CD4-positive, CD25-positive, alpha-beta regulatory T cell (primary cell): Measurements from ENCODE around the gene TMPRSS9. TPM values are rescaled to one million over a fixed set of nuclear protein-coding genes. Genes with fewer than 3 reads are reported as not detected.

Source experiments
- ATAC-seq, 2 donors: fragments of 150-1000 bp; cut with Tn5 transposase; one replicate each; pipeline ENCODE4 v1.10.0; 2021; ENCODE audit warnings: low read depth in 2 of 2, moderate number of reproducible peaks in 2 of 2, moderate library complexity in 1 of 2
- DNase-seq, 3 donors: peaks; one replicate each; pipeline versions ENCODE4 v3.0.0 to v3.0.0-alpha.2; 2012 to 2022; ENCODE audit warnings: mixed read lengths in 1 of 3
- H3K27ac ChIP-seq: one replicate; pipeline ENCODE4 v1.7.0; 2013; ENCODE audit warnings: mild to moderate bottlenecking, low read length; ENCODE audit not compliant: insufficient read depth, poor library complexity, severe bottlenecking
- H3K27me3 ChIP-seq: one replicate; pipeline ENCODE4 v1.7.0; 2013; ENCODE audit warnings: low read length; ENCODE audit not compliant: control insufficient read depth, insufficient read depth
- H3K36me3 ChIP-seq: one replicate; pipeline ENCODE4 v1.7.0; 2013; ENCODE audit warnings: mild to moderate bottlenecking, low read length, moderate library complexity; ENCODE audit not compliant: control insufficient read depth, insufficient read depth
- H3K4me1 ChIP-seq: 2 replicates; pipeline ENCODE4 v1.7.0; 2013; ENCODE audit warnings: mild to moderate bottlenecking, low read length; ENCODE audit not compliant: insufficient read depth, control insufficient read depth, poor library complexity, severe bottlenecking
- H3K4me3 ChIP-seq: one replicate; pipeline ENCODE4 v1.7.0; 2013; ENCODE audit warnings: low read depth, mild to moderate bottlenecking, low read length, moderate library complexity
- H3K9me3 ChIP-seq, 2 experiments: 1 replicate in 1 of 2; 2 replicates in 1 of 2; pipeline ENCODE4 v1.7.0; 2013; ENCODE audit warnings: low read length in 2 of 2, mild to moderate bottlenecking in 1 of 2, moderate library complexity in 1 of 2; ENCODE audit not compliant: control insufficient read depth in 2 of 2
- H3K27ac Mint-ChIP-seq, 3 donors: one replicate each; pipeline ENCODE4 v1.8.0; 2020 to 2022; ENCODE audit warnings: mild to moderate bottlenecking in 3 of 3, mixed read lengths in 3 of 3, moderate library complexity in 2 of 3
- H3K27me3 Mint-ChIP-seq: one replicate; pipeline ENCODE4 v1.8.0; 2022; ENCODE audit warnings: mild to moderate bottlenecking, mixed read lengths
- H3K36me3 Mint-ChIP-seq: one replicate; pipeline ENCODE4 v1.8.0; 2020; ENCODE audit warnings: mixed read lengths
- H3K4me1 Mint-ChIP-seq, 4 donors: one replicate each; pipeline ENCODE4 v1.8.0; 2020 to 2022; ENCODE audit warnings: mixed read lengths in 4 of 4, mild to moderate bottlenecking in 1 of 4
- H3K4me3 Mint-ChIP-seq, 4 donors: one replicate each; pipeline ENCODE4 v1.8.0; 2020 to 2022; ENCODE audit warnings: mild to moderate bottlenecking in 4 of 4, mixed read lengths in 4 of 4, moderate library complexity in 3 of 4
- H3K9me3 Mint-ChIP-seq, 7 donors: one replicate each; pipeline ENCODE4 v1.8.0; 2020 to 2022; ENCODE audit warnings: mixed read lengths in 7 of 7, mild to moderate bottlenecking in 3 of 7, moderate library complexity in 2 of 7
- polyA plus RNA-seq, 4 donors: library from polyadenylated mRNA; unstranded; fragments of 300-500 nt; fragmentation: Illumina TruSeq; gene quantifications; one replicate each; pipeline ENCODE4 v1.2.3, GENCODE V29; 2021
- total RNA-seq: library from RNA; stranded (reverse); gene quantifications from one replicate; pipeline ENCODE4 v1.2.3, GENCODE V29; 2022

Gene TMPRSS9
- total and polyA plus RNA-seq, 5 donors from 2014 or later = 0.17 TPM; not detected in 4

- no peak overlapping the region for H3K4me3 Mint-ChIP-seq
- DNase-seq (no peak), ATAC-seq (no peak)
- Histone ChIP-seq H3K9me3 (no peaks in the 10 kb centered on the region), H3K36me3 (no peaks in the 10 kb centered on the region), H3K4me1 (no peaks in the 10 kb centered on the region), H3K4me3 (no peak overlapping the region), H3K27ac (no peak overlapping the region), H3K27me3 (no peaks in the 10 kb centered on the region)
- H3K27ac Mint-ChIP-seq = no peak overlapping the region
- H3K9me3 Mint-ChIP-seq = peaks cover 0 to 2% (median 0%) of the 10 kb centered on the region in 7 donors
- H3K36me3 Mint-ChIP-seq = peaks cover 12% of the 10 kb centered on the region
- H3K27me3 Mint-ChIP-seq = no peaks in the 10 kb centered on the region
- peaks cover 4 to 11% (median 10%) of the 10 kb centered on the region in 4 donors for H3K4me1 Mint-ChIP-seq
Measured at GRCh38 chr19:2339644-2340310, 20.3 kb upstream of the TMPRSS9 start.

- DNase-seq = no peak
- Mint-ChIP-seq H3K27me3 (no peaks in the 10 kb centered on the region), H3K36me3 (peaks cover 12% of the 10 kb centered on the region), H3K4me3 (no peak overlapping the region), H3K4me1 (peaks cover 4 to 10% (median 9%) of the 10 kb centered on the region in 4 donors), H3K9me3 (peaks cover 0 to 2% (median 0%) of the 10 kb centered on the region in 7 donors), H3K27ac (no peak overlapping the region)
- no peak overlapping the region for H3K4me3 ChIP-seq
- H3K4me1 ChIP-seq = no peaks in the 10 kb centered on the region
- H3K36me3 ChIP-seq = no peaks in the 10 kb centered on the region
- ATAC-seq = no peak
- no peak overlapping the region for H3K27ac ChIP-seq
- H3K9me3 ChIP-seq = no peaks in the 10 kb centered on the region
- no peaks in the 10 kb centered on the region for H3K27me3 ChIP-seq
Measured at GRCh38 chr19:2340496-2341243, 19.4 kb upstream of the TMPRSS9 start.

- Histone ChIP-seq H3K4me3 (no peak overlapping the region), H3K27me3 (no peaks in the 10 kb centered on the region), H3K36me3 (no peaks in the 10 kb centered on the region), H3K9me3 (no peaks in the 10 kb centered on the region), H3K27ac (no peak overlapping the region), H3K4me1 (no peaks in the 10 kb centered on the region)
- no peak for DNase-seq
- Mint-ChIP-seq H3K27ac (no peak overlapping the region), H3K4me1 (peaks cover under 1 to 4% (median 3%) of the 10 kb centered on the region in 4 donors), H3K4me3 (no peak overlapping the region), H3K36me3 (peaks cover 9% of the 10 kb centered on the region), H3K27me3 (no peaks in the 10 kb centered on the region), H3K9me3 (no peaks in the 10 kb centered on the region)
- ATAC-seq = no peak
Measured at GRCh38 chr19:2341244-2341751, 18.8 kb upstream of the TMPRSS9 start.

- DNase-seq = no peak
- no peak for ATAC-seq
- H3K36me3 Mint-ChIP-seq = peaks cover 7% of the 10 kb centered on the region
- Histone ChIP-seq H3K4me1 (no peaks in the 10 kb centered on the region), H3K4me3 (no peak overlapping the region), H3K9me3 (no peaks in the 10 kb centered on the region), H3K27ac (no peak overlapping the region), H3K27me3 (no peaks in the 10 kb centered on the region), H3K36me3 (no peaks in the 10 kb centered on the region)
- no peak overlapping the region for H3K27ac Mint-ChIP-seq
- H3K27me3 Mint-ChIP-seq = no peaks in the 10 kb centered on the region
- H3K9me3 Mint-ChIP-seq = no peaks in the 10 kb centered on the region
- H3K4me1 Mint-ChIP-seq = peaks cover 0 to 3% (median 0%) of the 10 kb centered on the region in 4 donors
- H3K4me3 Mint-ChIP-seq = no peak overlapping the region
Measured at GRCh38 chr19:2341982-2342381, 18.1 kb upstream of the TMPRSS9 start.

- Histone ChIP-seq H3K9me3 (no peaks in the 10 kb centered on the region), H3K36me3 (no peaks in the 10 kb centered on the region), H3K27me3 (no peaks in the 10 kb centered on the region), H3K27ac (no peak overlapping the region), H3K4me1 (no peaks in the 10 kb centered on the region), H3K4me3 (no peak overlapping the region)
- Mint-ChIP-seq H3K36me3 (peaks cover 4% of the 10 kb centered on the region), H3K27ac (no peak overlapping the region), H3K9me3 (no peaks in the 10 kb centered on the region), H3K4me1 (peaks cover 0 to 3% (median 0%) of the 10 kb centered on the region in 4 donors), H3K4me3 (no peak overlapping the region), H3K27me3 (no peaks in the 10 kb centered on the region)
- no peak for ATAC-seq
- no peak for DNase-seq
Measured at GRCh38 chr19:2342656-2343288, 17.3 kb upstream of the TMPRSS9 start.

- Histone ChIP-seq H3K27me3 (no peaks in the 10 kb centered on the region), H3K27ac (no peak overlapping the region), H3K9me3 (no peaks in the 10 kb centered on the region), H3K36me3 (no peaks in the 10 kb centered on the region), H3K4me1 (no peaks in the 10 kb centered on the region), H3K4me3 (no peak overlapping the region)
- H3K4me3 Mint-ChIP-seq = no peak overlapping the region
- H3K9me3 Mint-ChIP-seq = no peaks in the 10 kb centered on the region
- H3K27me3 Mint-ChIP-seq = no peaks in the 10 kb centered on the region
- peaks cover 0 to 3% (median 0%) of the 10 kb centered on the region in 4 donors for H3K4me1 Mint-ChIP-seq
- DNase-seq (no peak), ATAC-seq (no peak)
- H3K36me3 Mint-ChIP-seq = peaks cover 4% of the 10 kb centered on the region
- H3K27ac Mint-ChIP-seq = no peak overlapping the region
Measured at GRCh38 chr19:2343289-2343982, 16.6 kb upstream of the TMPRSS9 start.

GRCh38 chr19:2344381-2344870 lies 15.6 kb upstream of the TMPRSS9 start:
- DNase-seq (no peak), ATAC-seq (no peak)
- Histone ChIP-seq H3K27me3 (no peaks in the 10 kb centered on the region), H3K9me3 (no peaks in the 10 kb centered on the region), H3K27ac (no peak overlapping the region), H3K36me3 (no peaks in the 10 kb centered on the region), H3K4me1 (no peaks in the 10 kb centered on the region), H3K4me3 (no peak overlapping the region)
- Mint-ChIP-seq H3K9me3 (no peaks in the 10 kb centered on the region), H3K27me3 (no peaks in the 10 kb centered on the region), H3K4me3 (no peak overlapping the region), H3K4me1 (peaks cover 0 to 3% (median 0%) of the 10 kb centered on the region in 4 donors), H3K27ac (no peak overlapping the region), H3K36me3 (peaks cover 4% of the 10 kb centered on the region)
